22Rv1 (cell line): ENCODE data around the gene H3-3A.

ENCODE experiments used
- ZFX ChIP-seq: fragments of 450-650 bp; IDR thresholded peaks from 2 replicates; pipeline ENCODE4 v1.6.1; 2017; ENCODE audit warnings: antibody characterized with exemption, borderline replicate concordance
- TF ChIP-seq, protein P1 (sequence below): fragments of 450-650 bp; IDR thresholded peaks from 2 replicates; pipeline ENCODE4 v1.5.1; 2017; ENCODE audit warnings: mild to moderate bottlenecking

DNA sequence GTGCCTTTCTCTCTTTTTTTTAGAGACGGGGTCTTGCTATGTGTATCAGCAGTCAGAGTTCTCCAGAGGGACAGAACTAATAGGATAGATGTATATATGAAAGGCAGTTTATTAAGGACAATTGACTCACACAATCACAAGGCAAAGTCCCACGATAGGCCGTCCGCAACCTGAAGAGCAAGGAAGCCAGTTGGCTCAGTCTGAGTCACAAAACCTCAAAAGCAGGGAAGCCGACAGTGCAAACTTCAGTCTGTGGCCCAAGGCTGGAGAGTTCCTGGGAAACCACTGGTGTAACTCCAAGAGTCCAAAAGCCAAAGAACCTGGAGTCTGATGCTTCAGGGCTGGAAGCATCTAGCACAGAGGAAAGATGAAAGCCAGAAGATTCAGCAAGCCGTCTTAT, 16.3 kb upstream of the H3-3A start:
- TF ChIP-seq, protein P1, sequence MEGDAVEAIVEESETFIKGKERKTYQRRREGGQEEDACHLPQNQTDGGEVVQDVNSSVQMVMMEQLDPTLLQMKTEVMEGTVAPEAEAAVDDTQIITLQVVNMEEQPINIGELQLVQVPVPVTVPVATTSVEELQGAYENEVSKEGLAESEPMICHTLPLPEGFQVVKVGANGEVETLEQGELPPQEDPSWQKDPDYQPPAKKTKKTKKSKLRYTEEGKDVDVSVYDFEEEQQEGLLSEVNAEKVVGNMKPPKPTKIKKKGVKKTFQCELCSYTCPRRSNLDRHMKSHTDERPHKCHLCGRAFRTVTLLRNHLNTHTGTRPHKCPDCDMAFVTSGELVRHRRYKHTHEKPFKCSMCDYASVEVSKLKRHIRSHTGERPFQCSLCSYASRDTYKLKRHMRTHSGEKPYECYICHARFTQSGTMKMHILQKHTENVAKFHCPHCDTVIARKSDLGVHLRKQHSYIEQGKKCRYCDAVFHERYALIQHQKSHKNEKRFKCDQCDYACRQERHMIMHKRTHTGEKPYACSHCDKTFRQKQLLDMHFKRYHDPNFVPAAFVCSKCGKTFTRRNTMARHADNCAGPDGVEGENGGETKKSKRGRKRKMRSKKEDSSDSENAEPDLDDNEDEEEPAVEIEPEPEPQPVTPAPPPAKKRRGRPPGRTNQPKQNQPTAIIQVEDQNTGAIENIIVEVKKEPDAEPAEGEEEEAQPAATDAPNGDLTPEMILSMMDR: no peak
- no peak for TF ChIP-seq ZFX
